Measurements from ENCODE around the gene SIN3A.
"Not testable (repeated sequence)": the region's sequence is repeated elsewhere in the genome, so short reads cannot be mapped to it uniquely, and the experiment has no call there.

DNA sequence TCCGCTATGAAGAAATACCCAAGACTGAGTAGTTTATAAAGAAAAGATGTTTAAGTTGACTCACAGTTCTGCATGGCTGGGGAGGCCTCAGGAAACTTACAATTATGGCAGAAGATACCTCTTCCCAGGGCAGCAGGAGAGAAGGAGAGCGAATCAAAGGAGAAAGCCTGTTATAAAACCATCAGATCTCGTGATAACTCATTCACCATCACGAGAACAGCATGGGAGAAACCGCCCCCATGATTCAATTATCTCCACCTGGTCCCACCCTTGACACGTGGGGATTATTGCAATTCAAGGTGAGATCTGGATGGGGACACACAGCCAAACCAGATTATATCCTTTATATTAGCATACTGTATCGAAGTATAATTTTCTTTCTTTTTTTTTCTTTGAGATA lies 119.4 kb downstream of the SIN3A start:
- TF ChIP-seq, protein P1, sequence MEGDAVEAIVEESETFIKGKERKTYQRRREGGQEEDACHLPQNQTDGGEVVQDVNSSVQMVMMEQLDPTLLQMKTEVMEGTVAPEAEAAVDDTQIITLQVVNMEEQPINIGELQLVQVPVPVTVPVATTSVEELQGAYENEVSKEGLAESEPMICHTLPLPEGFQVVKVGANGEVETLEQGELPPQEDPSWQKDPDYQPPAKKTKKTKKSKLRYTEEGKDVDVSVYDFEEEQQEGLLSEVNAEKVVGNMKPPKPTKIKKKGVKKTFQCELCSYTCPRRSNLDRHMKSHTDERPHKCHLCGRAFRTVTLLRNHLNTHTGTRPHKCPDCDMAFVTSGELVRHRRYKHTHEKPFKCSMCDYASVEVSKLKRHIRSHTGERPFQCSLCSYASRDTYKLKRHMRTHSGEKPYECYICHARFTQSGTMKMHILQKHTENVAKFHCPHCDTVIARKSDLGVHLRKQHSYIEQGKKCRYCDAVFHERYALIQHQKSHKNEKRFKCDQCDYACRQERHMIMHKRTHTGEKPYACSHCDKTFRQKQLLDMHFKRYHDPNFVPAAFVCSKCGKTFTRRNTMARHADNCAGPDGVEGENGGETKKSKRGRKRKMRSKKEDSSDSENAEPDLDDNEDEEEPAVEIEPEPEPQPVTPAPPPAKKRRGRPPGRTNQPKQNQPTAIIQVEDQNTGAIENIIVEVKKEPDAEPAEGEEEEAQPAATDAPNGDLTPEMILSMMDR (IDR thresholded peaks at IDR 0.05): not testable (repeated sequence)
- TF ChIP-seq POLR2AphosphoS5 (IDR thresholded peaks at IDR 0.05): not testable (repeated sequence)

Data from prostate gland (tissue), 2 donors.